H1 (cell line): ENCODE results near the gene GPS1. TPM values are rescaled to one million over a fixed set of nuclear protein-coding genes. Genes with fewer than 3 reads are reported as not detected.

ENCODE experiments used
- CTCF ChIA-PET: fragments of 300-600 bp; sonication (Branson Sonifier 250); formaldehyde crosslinking; loops from one replicate; lab custom pipeline; 2021; ENCODE audit not compliant: partially characterized antibody; lab: Charles Lee
- POLR2A ChIA-PET: fragments of 300-600 bp; sonication (Branson Sonifier 250); formaldehyde crosslinking; loops from one replicate; lab custom pipeline; 2021; ENCODE audit warnings: inconsistent platforms; ENCODE audit not compliant: partially characterized antibody; lab: Charles Lee
- DNase-seq, 2 experiments: peaks; one replicate each; pipeline versions ENCODE4 v3.0.0 to v3.0.0-alpha.2; 2010 to 2022; ENCODE audit warnings: low spot score in 2 of 2, low read depth in 1 of 2, mixed read lengths in 1 of 2
- FAIRE-seq: peaks from 2 replicates; lab custom pipeline; 2011; peaks lifted over from hg19 to GRCh38; lab: Jason Lieb, UNC
- H2AFZ ChIP-seq: 2 replicates; pipeline ENCODE4 v1.8.1; 2012; ENCODE audit warnings: low read length, inconsistent platforms
- H2AK5ac ChIP-seq: 2 replicates; pipeline ENCODE4 v1.6.1; 2013; ENCODE audit warnings: low read depth, low read length
- H2BK120ac ChIP-seq: replicated peaks from 2 replicates; pipeline ENCODE3; 2013; ENCODE audit warnings: low read depth, low read length, inconsistent platforms
- H2BK12ac ChIP-seq: 2 replicates; pipeline ENCODE4 v1.6.1; 2013; ENCODE audit warnings: low read depth, low read length
- H2BK15ac ChIP-seq: 2 replicates; pipeline ENCODE4 v1.6.1; 2013; ENCODE audit warnings: low read length
- H2BK20ac ChIP-seq: 2 replicates; pipeline ENCODE4 v1.6.1; 2013; ENCODE audit warnings: low read length
- H2BK5ac ChIP-seq: 2 replicates; pipeline ENCODE4 v1.6.1; 2013; ENCODE audit warnings: low read depth, low read length
- H3K14ac ChIP-seq: 2 replicates; pipeline ENCODE4 v1.6.1; 2013; ENCODE audit warnings: inconsistent platforms; ENCODE audit not compliant: insufficient read length
- H3K18ac ChIP-seq: 2 replicates; pipeline ENCODE4 v1.6.1; 2013; ENCODE audit warnings: low read length; ENCODE audit errors: extremely low read depth
- H3K23ac ChIP-seq: 2 replicates; pipeline ENCODE4 v1.6.1; 2013; ENCODE audit warnings: inconsistent platforms; ENCODE audit not compliant: insufficient read length
- H3K23me2 ChIP-seq: 2 replicates; pipeline ENCODE4 v1.6.1; 2013; ENCODE audit warnings: low read depth, low read length
- H3K27ac ChIP-seq: 2 replicates; pipeline ENCODE4 v1.6.1; 2011; ENCODE audit warnings: low read depth, low read length, inconsistent platforms
- H3K27me3 ChIP-seq, 4 experiments: replicated peaks in 1 of 4; 1 replicate in 1 of 4; 2 replicates in 3 of 4; pipeline versions ENCODE4 v1.6.1 to v1.8.1; 2011 to 2013; ENCODE audit warnings: low read length in 3 of 4, mild to moderate bottlenecking in 3 of 4, inconsistent platforms in 2 of 4, mixed read lengths in 2 of 4, moderate library complexity in 1 of 4; ENCODE audit not compliant: control insufficient read depth in 3 of 4, insufficient read depth in 3 of 4; ENCODE audit errors: extremely low read depth in 1 of 4
- H3K36me3 ChIP-seq, 4 experiments: 2 replicates each; pipeline versions ENCODE4 v1.6.1 to v1.8.1; 2011 to 2013; ENCODE audit warnings: mild to moderate bottlenecking in 4 of 4, low read length in 3 of 4, moderate library complexity in 2 of 4, control low read depth in 1 of 4, inconsistent platforms in 1 of 4; ENCODE audit not compliant: insufficient read depth in 4 of 4, control insufficient read depth in 2 of 4
- H3K4ac ChIP-seq: replicated peaks from 2 replicates; pipeline ENCODE3; 2013; ENCODE audit warnings: low read length, low read depth, mixed read lengths, inconsistent platforms; ENCODE audit not compliant: insufficient read length
- H3K4me1 ChIP-seq, 4 experiments: replicated peaks in 1 of 4; 1 replicate in 1 of 4; 2 replicates in 3 of 4; pipeline versions ENCODE4 v1.6.1 to v1.8.1; 2011 to 2013; ENCODE audit warnings: low read length in 3 of 4, inconsistent platforms in 2 of 4, mixed read lengths in 1 of 4; ENCODE audit not compliant: insufficient read depth in 4 of 4, control insufficient read depth in 3 of 4
- H3K4me2 ChIP-seq, 2 experiments: 2 replicates each; pipeline versions ENCODE4 v1.6.1 to v1.8.1; 2011 to 2013; ENCODE audit warnings: low read depth in 2 of 2, low read length in 2 of 2, control low read depth in 1 of 2, inconsistent platforms in 1 of 2, mild to moderate bottlenecking in 1 of 2; ENCODE audit not compliant: insufficient read depth in 1 of 2
- H3K4me3 ChIP-seq, 4 experiments: fragments of 200-600, 300-600 bp in 1 of 4; sonication (generic), shearing (Covaris generic), sonication (Bioruptor Twin) in 1 of 4; 2 replicates each; pipeline versions ENCODE4 v1.5.1 to v1.8.1; 2011 to 2016; ENCODE audit warnings: low read length in 4 of 4, low read depth in 3 of 4, control low read depth in 2 of 4, inconsistent platforms in 2 of 4, mild to moderate bottlenecking in 2 of 4, mixed read lengths in 1 of 4, moderate library complexity in 1 of 4; ENCODE audit not compliant: insufficient read depth in 2 of 4; ENCODE audit errors: extremely low read depth in 1 of 4
- H3K56ac ChIP-seq: replicated peaks from 2 replicates; pipeline ENCODE3; 2013; ENCODE audit warnings: low read depth, mild to moderate bottlenecking, mixed read lengths, low read length, inconsistent platforms; ENCODE audit not compliant: insufficient read length
- H3K79me1 ChIP-seq: 2 replicates; pipeline ENCODE4 v1.6.1; 2013; ENCODE audit warnings: low read depth, low read length, control low read depth
- H3K79me2 ChIP-seq, 2 experiments: 2 replicates each; pipeline versions ENCODE4 v1.6.1 to v1.8.1; 2012 to 2013; ENCODE audit warnings: low read length in 2 of 2, mild to moderate bottlenecking in 2 of 2, inconsistent platforms in 1 of 2; ENCODE audit not compliant: insufficient read depth in 2 of 2, control insufficient read depth in 1 of 2
- H3K9ac ChIP-seq, 4 experiments: replicated peaks in 1 of 4; 1 replicate in 1 of 4; 2 replicates in 3 of 4; pipeline versions ENCODE4 v1.6.1 to v1.8.1; 2011 to 2013; ENCODE audit warnings: low read depth in 3 of 4, low read length in 3 of 4, control low read depth in 2 of 4, mild to moderate bottlenecking in 2 of 4, moderate library complexity in 2 of 4, inconsistent platforms in 1 of 4; ENCODE audit errors: extremely low read depth in 1 of 4
- H3K9me3 ChIP-seq, 2 experiments: 2 replicates each; pipeline versions ENCODE4 v1.6.1 to v1.8.1; 2012 to 2013; ENCODE audit warnings: mild to moderate bottlenecking in 2 of 2, moderate library complexity in 2 of 2, control low read depth in 1 of 2, inconsistent platforms in 1 of 2, low read depth in 1 of 2, low read length in 1 of 2, mixed read lengths in 1 of 2; ENCODE audit not compliant: insufficient read depth in 2 of 2
- H4K20me1 ChIP-seq, 2 experiments: replicated peaks in 1 of 2; 2 replicates each; pipeline versions ENCODE3 to v1.8.1; 2011 to 2013; ENCODE audit warnings: inconsistent platforms in 2 of 2, low read length in 2 of 2, mild to moderate bottlenecking in 1 of 2; ENCODE audit not compliant: insufficient read depth in 2 of 2, control insufficient read depth in 1 of 2
- H4K5ac ChIP-seq: 2 replicates; pipeline ENCODE4 v1.6.1; 2013; ENCODE audit warnings: low read length, low read depth, mixed read lengths, inconsistent platforms; ENCODE audit not compliant: insufficient read length
- H4K8ac ChIP-seq: 2 replicates; pipeline ENCODE4 v1.8.0; 2013; ENCODE audit warnings: mild to moderate bottlenecking, moderate library complexity, low read length, inconsistent platforms; ENCODE audit not compliant: insufficient read depth; ENCODE audit errors: extremely low read depth
- H4K91ac ChIP-seq: replicated peaks from 2 replicates; pipeline ENCODE3; 2013; ENCODE audit warnings: low read length, mixed read lengths, inconsistent platforms; ENCODE audit not compliant: insufficient read length
- BCL11A ChIP-seq, 2 experiments: IDR thresholded peaks; one replicate each; pipeline ENCODE4 v1.6.1; 2011; ENCODE audit warnings: low read depth in 2 of 2, low read length in 2 of 2, mild to moderate bottlenecking in 2 of 2
- EZH2 ChIP-seq: fragments of 200-600 bp; sonication (generic); IDR thresholded peaks from 2 replicates; pipeline ENCODE4 v1.7.1; 2012; ENCODE audit warnings: low read depth, mild to moderate bottlenecking, moderate library complexity, low read length, inconsistent platforms; ENCODE audit not compliant: severe bottlenecking
- GABPA ChIP-seq: IDR thresholded peaks from 2 replicates; pipeline ENCODE4 v1.6.1; 2011; ENCODE audit warnings: mild to moderate bottlenecking, low read length, moderate library complexity, borderline replicate concordance; ENCODE audit not compliant: insufficient read depth
- GTF2F1 ChIP-seq: IDR thresholded peaks from 2 replicates; pipeline ENCODE4 v1.6.1; 2012; ENCODE audit warnings: low read depth, low read length, improper control_type of control experiment, borderline replicate concordance
- MAX ChIP-seq: IDR thresholded peaks from 2 replicates; pipeline ENCODE4 v1.6.1; 2012; ENCODE audit warnings: inconsistent platforms
- NRF1 ChIP-seq: IDR thresholded peaks from 2 replicates; pipeline ENCODE4 v1.6.1; 2011; ENCODE audit warnings: mild to moderate bottlenecking, low read depth, low read length, improper control_type of control experiment
- POLR2A ChIP-seq, 2 experiments: IDR thresholded peaks; 1 replicate in 1 of 2; 2 replicates in 1 of 2; pipeline ENCODE4 v1.6.1; 2011; ENCODE audit warnings: low read depth in 2 of 2, low read length in 2 of 2, mild to moderate bottlenecking in 2 of 2; ENCODE audit errors: control extremely low read depth in 1 of 2
- POU5F1 ChIP-seq: IDR thresholded peaks from 2 replicates; pipeline ENCODE4 v1.6.1; 2011; ENCODE audit warnings: low read depth, mild to moderate bottlenecking, low read length, moderate library complexity
- SP1 ChIP-seq: IDR thresholded peaks from 2 replicates; pipeline ENCODE4 v1.6.1; 2011; ENCODE audit warnings: low read depth, low read length
- SP2 ChIP-seq: IDR thresholded peaks from 2 replicates; pipeline ENCODE4 v1.6.1; 2012; ENCODE audit warnings: mild to moderate bottlenecking, low read length, inconsistent platforms
- SUZ12 ChIP-seq: fragments of 200-600 bp; sonication (generic); IDR thresholded peaks from 2 replicates; pipeline ENCODE4 v1.6.1; 2012; ENCODE audit warnings: mild to moderate bottlenecking, inconsistent platforms, low read length, moderate library complexity, mixed read lengths
- TCF12 ChIP-seq: IDR thresholded peaks from 2 replicates; pipeline ENCODE4 v1.6.1; 2011; ENCODE audit warnings: low read depth, mild to moderate bottlenecking, low read length
- WGBS, 2 experiments: shearing (Covaris generic) in 1 of 2; methylation state at CpG; one replicate each; pipeline versions ENCODE4 v1.1.6 to v1.1.7; 2013 to 2015; ENCODE audit warnings: low lambda C conversion rate in 2 of 2, mixed read lengths in 2 of 2, inconsistent platforms in 1 of 2, low coverage in 1 of 2, missing lambda C conversion rate in 1 of 2; ENCODE audit not compliant: insufficient replicate concordance in 2 of 2, insufficient coverage in 1 of 2, insufficient read length in 1 of 2; ENCODE audit errors: extremely low coverage in 1 of 2, missing lambda C conversion rate in 1 of 2; 5-methylcytosine and 5-hydroxymethylcytosine counted together
- polyA plus RNA-seq, 7 experiments: library from polyadenylated mRNA; depleted of rRNA in 3 of 7; stranded (reverse) in 5 of 7; unstranded in 2 of 7; fragments of >200 nt in 5 of 7; fragments of 200-250 nt in 2 of 7; gene quantifications; 1 replicate in 5 of 7; 2 replicates in 1 of 7; 4 replicates in 1 of 7; pipeline versions ENCODE4 v1.2.1 to v1.2.3, GENCODE V29; 2011 to 2013; ENCODE audit warnings: missing spikeins in 2 of 7, mixed read lengths in 2 of 7
- total RNA-seq: library from RNA; stranded (reverse); fragmentation: NEBNext Ultra II Directional; extraction: Animal tissue kit (Norgen Biotek cat#: 25700); gene quantifications from 2 replicates; pipeline ENCODE4 v1.2.1, GENCODE V29; 2021

GPS1 gene
- total and polyA plus RNA-seq, 2 of the 8 experiments (the other 6 are each of a cell fraction or from before 2014, with no cell fraction given), result 153 to 277 TPM

- Histone ChIP-seq H4K91ac (no peak overlapping the region), H3K4ac (no peak overlapping the region), H3K36me3 (no peaks in the 10 kb centered on the region; a peak in 2 of 8 replicates), H3K79me2 (no peaks in the 10 kb centered on the region), H3K23ac (no peak overlapping the region), H4K8ac (no peak overlapping the region), H3K23me2 (no peaks in the 10 kb centered on the region), H3K18ac (no peak overlapping the region), H3K9me3 (no peaks in the 10 kb centered on the region), H2BK5ac (no peak overlapping the region), H3K9ac (no peak overlapping the region), H3K27me3 (no peaks in the 10 kb centered on the region), H2BK120ac (no peak overlapping the region), H4K5ac (no peak overlapping the region), H2BK15ac (no peak overlapping the region), H3K14ac (no peak overlapping the region), H4K20me1 (peaks cover 3 to 7% of the 10 kb centered on the region in 2 experiments), H2BK12ac (no peak overlapping the region), H3K79me1 (no peaks in the 10 kb centered on the region; the same call in 1 of the 2 replicates), H2AK5ac (no peak overlapping the region), H3K4me2 (no peak overlapping the region), H3K27ac (no peak overlapping the region), H3K4me3 (no peak overlapping the region), H2AFZ (no peak overlapping the region), H3K4me1 (peaks cover 0 to 1% (median 0%) of the 10 kb centered on the region in 4 experiments; a peak in 1 of 7 replicates), H3K56ac (no peak overlapping the region), H2BK20ac (no peak overlapping the region)
- ChIA-PET CTCF (interaction anchor here (0.9 to 1.8 kb wide), 5 partner anchors 8 to 53 kb away, joined by 3 to 7 read pairs (median 5); no protein-coding TSS in a partner anchor), POLR2A (interaction anchor here (0.8 to 1.7 kb wide), 5 partner anchors 8 to 308 kb away, joined by 3 to 4 read pairs (median 3); partner anchors contain the start of gene CENPX)
- FAIRE-seq (no peak), DNase-seq (no peak)
- WGBS, 2 experiments, result 94% methylated on average over 12 of the region's 19 CpGs; no CpG with 5 or more reads in 1 of the 2 experiments
- TF ChIP-seq BCL11A (IDR thresholded peaks at IDR 0.05; ENCODE audit: low read depth in 2 of 2, low read length in 2 of 2) (no peak), SP2 (no peak), SUZ12 (no peak), GABPA (no peak), EZH2 (no peak), MAX (no peak), SP1 (no peak), GTF2F1 (no peak), NRF1 (no peak), POU5F1 (no peak), TCF12 (no peak), POLR2A (IDR thresholded peaks at IDR 0.05; ENCODE audit: control extremely low read depth in 1 of 2, low read depth in 2 of 2, low read length in 2 of 2) (no peak)
Observed at GRCh38 chr17:82012640-82013295, 38.9 kb upstream of the GPS1 start.
